Keratinocyte (primary cell): ENCODE results near the gene HBG2. TPM values are rescaled to one million over a fixed set of nuclear protein-coding genes. Genes with fewer than 3 reads are reported as not detected.

Experiments
- DNase-seq: peaks from one replicate; pipeline ENCODE4 v3.0.0-alpha.2; 2011; ENCODE audit warnings: low read depth, missing footprints, low spot score
- FAIRE-seq: peaks from 2 replicates; lab custom pipeline; 2011; peaks lifted over from hg19 to GRCh38; lab: Jason Lieb, UNC
- H2AFZ ChIP-seq: 2 replicates; pipeline ENCODE4 v1.6.0; 2012; ENCODE audit warnings: low read length, control low read depth, inconsistent platforms; ENCODE audit not compliant: control insufficient read depth
- H3K27ac ChIP-seq: 2 replicates; pipeline ENCODE4 v1.5.1; 2011; ENCODE audit warnings: low read length; ENCODE audit not compliant: control insufficient read depth, insufficient read depth
- H3K27me3 ChIP-seq: 3 replicates; pipeline ENCODE4 v1.6.0; 2011; ENCODE audit warnings: low read length; ENCODE audit not compliant: control insufficient read depth, insufficient read depth; ENCODE audit errors: extremely low read depth
- H3K36me3 ChIP-seq, 2 experiments: 2 replicates in 1 of 2; 3 replicates in 1 of 2; pipeline ENCODE4 v1.5.1; 2011; ENCODE audit warnings: low read length in 2 of 2, mild to moderate bottlenecking in 1 of 2; ENCODE audit not compliant: control insufficient read depth in 2 of 2, insufficient read depth in 2 of 2; ENCODE audit errors: extremely low read depth in 1 of 2
- H3K4me1 ChIP-seq: 3 replicates; pipeline ENCODE4 v1.5.1; 2011; ENCODE audit warnings: low read length; ENCODE audit not compliant: control insufficient read depth, insufficient read depth; ENCODE audit errors: extremely low read depth
- H3K4me2 ChIP-seq: 3 replicates; pipeline ENCODE4 v1.6.0; 2011; ENCODE audit warnings: low read depth, low read length; ENCODE audit not compliant: control insufficient read depth, insufficient read depth; ENCODE audit errors: extremely low read depth
- H3K4me3 ChIP-seq, 3 experiments: fragments of 200-600 bp in 1 of 3; sonication (generic) in 1 of 3; 2 replicates in 2 of 3; 3 replicates in 1 of 3; pipeline ENCODE4 v1.5.1; 2011 to 2016; ENCODE audit warnings: low read length in 3 of 3, mild to moderate bottlenecking in 3 of 3, control low read depth in 2 of 3, inconsistent platforms in 1 of 3, low read depth in 1 of 3, mixed read lengths in 1 of 3, mixed run types in 1 of 3, moderate library complexity in 1 of 3; ENCODE audit not compliant: control insufficient read depth in 2 of 3, insufficient read depth in 2 of 3; ENCODE audit errors: extremely low read depth in 1 of 3
- H3K79me2 ChIP-seq: 2 replicates; pipeline ENCODE4 v1.6.0; 2012; ENCODE audit warnings: low read length; ENCODE audit not compliant: control insufficient read depth, insufficient read depth
- H3K9ac ChIP-seq: 3 replicates; pipeline ENCODE4 v1.6.0; 2011; ENCODE audit warnings: low read length; ENCODE audit not compliant: control insufficient read depth, insufficient read depth; ENCODE audit errors: extremely low read depth
- H3K9me1 ChIP-seq: 3 replicates; pipeline ENCODE4 v1.6.0; 2011; ENCODE audit warnings: low read length; ENCODE audit not compliant: control insufficient read depth, insufficient read depth; ENCODE audit errors: extremely low read depth
- H3K9me3 ChIP-seq: 2 replicates; pipeline ENCODE4 v1.5.1; 2012; ENCODE audit warnings: low read depth, low read length; ENCODE audit not compliant: control insufficient read depth
- H4K20me1 ChIP-seq: 3 replicates; pipeline ENCODE4 v1.6.0; 2011; ENCODE audit warnings: low read length; ENCODE audit not compliant: control insufficient read depth, insufficient read depth; ENCODE audit errors: extremely low read depth
- EZH2 ChIP-seq: IDR thresholded peaks from one replicate; pipeline ENCODE4 v1.6.1; 2012; ENCODE audit warnings: inconsistent platforms, mild to moderate bottlenecking, low read length, moderate library complexity
- dilution Hi-C: fragments of 300-500 bp; cut with MboI; formaldehyde crosslinking; loops from one replicate; pipeline ENCODE4 v1.7.0; 2020; ENCODE audit warnings: low sequenced_read_pairs; ENCODE audit not compliant: extremely low pct_ligation_motif_present
- polyA plus RNA-seq, 5 experiments: library from polyadenylated mRNA; depleted of rRNA in 3 of 5; stranded (reverse) in 3 of 5; stranded (forward) in 1 of 5; unstranded in 1 of 5; fragments of >200 nt; gene quantifications; 1 replicate in 1 of 5; 2 replicates in 3 of 5; 3 replicates in 1 of 5; pipeline versions ENCODE4 v1.2.1 to v1.2.3, GENCODE V29; 2011 to 2012; ENCODE audit warnings: missing spikeins in 2 of 5, low read depth in 1 of 5, low replicate concordance in 1 of 5
- TF ChIP-seq, protein P1 (sequence below), 3 experiments: IDR thresholded peaks in 1 of 3; conservative IDR thresholded peaks in 1 of 3; optimal IDR thresholded peaks in 1 of 3; 2 replicates in 2 of 3; 3 replicates in 1 of 3; pipeline versions ENCODE3 to v1.5.1; 2011; ENCODE audit warnings: low read length in 3 of 3, mild to moderate bottlenecking in 3 of 3, moderate library complexity in 2 of 3, control low read depth in 1 of 3, inconsistent platforms in 1 of 3; ENCODE audit not compliant: insufficient read depth in 2 of 3; ENCODE audit errors: extremely low read depth in 1 of 3

Gene HBG2
- polyA plus RNA-seq, 1 donor (not counting 4 experiments of a cell fraction or from before 2014, with no cell fraction given), result 0.73 TPM

GRCh38 chr11:5265832-5266231 is 11.3 kb upstream of the HBG2 start:
- no peak overlapping the region for H3K4me2 ChIP-seq
- H3K79me2 ChIP-seq, result no peaks in the 10 kb centered on the region
- H3K4me1 ChIP-seq, result no peaks in the 10 kb centered on the region
- H3K4me3 ChIP-seq, result no peak overlapping the region
- H4K20me1 ChIP-seq, result no peaks in the 10 kb centered on the region
- no peaks in the 10 kb centered on the region for H3K36me3 ChIP-seq
- H3K27ac ChIP-seq, result no peak overlapping the region
- dilution Hi-C loops, result no loop called here
- FAIRE-seq, result no peak
- no peaks in the 10 kb centered on the region for H3K9me3 ChIP-seq
- H3K9me1 ChIP-seq, result no peaks in the 10 kb centered on the region
- DNase-seq, result no peak
- H2AFZ ChIP-seq, result no peak overlapping the region
- TF ChIP-seq, protein P1, sequence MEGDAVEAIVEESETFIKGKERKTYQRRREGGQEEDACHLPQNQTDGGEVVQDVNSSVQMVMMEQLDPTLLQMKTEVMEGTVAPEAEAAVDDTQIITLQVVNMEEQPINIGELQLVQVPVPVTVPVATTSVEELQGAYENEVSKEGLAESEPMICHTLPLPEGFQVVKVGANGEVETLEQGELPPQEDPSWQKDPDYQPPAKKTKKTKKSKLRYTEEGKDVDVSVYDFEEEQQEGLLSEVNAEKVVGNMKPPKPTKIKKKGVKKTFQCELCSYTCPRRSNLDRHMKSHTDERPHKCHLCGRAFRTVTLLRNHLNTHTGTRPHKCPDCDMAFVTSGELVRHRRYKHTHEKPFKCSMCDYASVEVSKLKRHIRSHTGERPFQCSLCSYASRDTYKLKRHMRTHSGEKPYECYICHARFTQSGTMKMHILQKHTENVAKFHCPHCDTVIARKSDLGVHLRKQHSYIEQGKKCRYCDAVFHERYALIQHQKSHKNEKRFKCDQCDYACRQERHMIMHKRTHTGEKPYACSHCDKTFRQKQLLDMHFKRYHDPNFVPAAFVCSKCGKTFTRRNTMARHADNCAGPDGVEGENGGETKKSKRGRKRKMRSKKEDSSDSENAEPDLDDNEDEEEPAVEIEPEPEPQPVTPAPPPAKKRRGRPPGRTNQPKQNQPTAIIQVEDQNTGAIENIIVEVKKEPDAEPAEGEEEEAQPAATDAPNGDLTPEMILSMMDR (optimal IDR thresholded peaks at IDR 0.05 in 1 of 3, IDR thresholded peaks at IDR 0.05 in 1 of 3, conservative IDR thresholded peaks at IDR 0.05 in 1 of 3; ENCODE audit: extremely low read depth in 1 of 3, insufficient read depth in 2 of 3, low read length in 3 of 3), result no peak
- no peak for TF ChIP-seq EZH2
- no peaks in the 10 kb centered on the region for H3K27me3 ChIP-seq
- no peak overlapping the region for H3K9ac ChIP-seq

- Histone ChIP-seq H3K4me1 (no peaks in the 10 kb centered on the region), H2AFZ (no peak overlapping the region), H3K4me2 (no peak overlapping the region), H3K4me3 (no peak overlapping the region), H3K36me3 (no peaks in the 10 kb centered on the region), H3K27me3 (no peaks in the 10 kb centered on the region), H3K9me3 (no peaks in the 10 kb centered on the region), H3K79me2 (no peaks in the 10 kb centered on the region), H3K9me1 (no peaks in the 10 kb centered on the region), H3K27ac (no peak overlapping the region), H3K9ac (no peak overlapping the region), H4K20me1 (no peaks in the 10 kb centered on the region)
- DNase-seq (no peak), FAIRE-seq (no peak)
- TF ChIP-seq EZH2, result no peak
- TF ChIP-seq, protein P1 (optimal IDR thresholded peaks at IDR 0.05 in 1 of 3, IDR thresholded peaks at IDR 0.05 in 1 of 3, conservative IDR thresholded peaks at IDR 0.05 in 1 of 3; ENCODE audit: extremely low read depth in 1 of 3, insufficient read depth in 2 of 3, low read length in 3 of 3), result no peak
- dilution Hi-C loops, result no loop called here
Observed at GRCh38 chr11:5258543-5259262, 4.1 kb upstream of the HBG2 start.
